HCT116 (cell line): ENCODE measurements around the gene SLC25A21. TPM values are rescaled to one million over a fixed set of nuclear protein-coding genes. Genes with fewer than 3 reads are reported as not detected.

Experiments
- ATAC-seq: fragments of 200-7000 bp; cut with Tn5 transposase; 2 replicates; pipeline ENCODE4 v1.9.1; 2020; ENCODE audit warnings: mild to moderate bottlenecking, moderate library complexity
- BruUV-seq: library from RNA; stranded (reverse); fragments of 400-500 nt; replicated peaks from 2 replicates; lab custom pipeline; 2021; lab: Mats Ljungman, UMichigan
- CTCF ChIA-PET: fragments of 300-600 bp; sonication (Branson Sonifier 250); formaldehyde crosslinking; loops from one replicate; lab custom pipeline; 2021; ENCODE audit warnings: antibody characterized with exemption; lab: Charles Lee
- POLR2A ChIA-PET: fragments of 300-600, 350-600 bp; sonication (Branson Sonifier 250); formaldehyde crosslinking; loops from one replicate; lab custom pipeline; 2021; ENCODE audit warnings: antibody characterized with exemption; lab: Charles Lee
- RAD21 ChIA-PET, 2 experiments: fragments of 300-600 bp; sonication (Branson Sonifier 250); formaldehyde crosslinking; loops; one replicate each; lab custom pipeline; 2023; ENCODE audit warnings: low total read pairs in 2 of 2; ENCODE audit not compliant: uncharacterized antibody in 2 of 2, unreplicated experiment in 2 of 2, low non-redundant PET in 1 of 2; lab: Charles Lee
- DNase-seq: peaks from one replicate; pipeline ENCODE4 v3.0.0-alpha.2; 2010; ENCODE audit warnings: low read depth, low spot score
- H2AFZ ChIP-seq: fragments of 200-600 bp; shearing (Covaris generic), sonication (generic); 2 replicates; pipeline ENCODE4 v1.6.1; 2017; ENCODE audit warnings: low read depth, mixed run types, mixed read lengths, antibody characterized with exemption, low read length; ENCODE audit not compliant: poor library complexity, severe bottlenecking
- H3K27ac ChIP-seq: 2 replicates; pipeline ENCODE4 v1.5.1; 2012; ENCODE audit warnings: low read depth, low read length
- H3K27me3 ChIP-seq: fragments of 200-600 bp; sonication (generic); 2 replicates; pipeline ENCODE4 v1.6.1; 2016; ENCODE audit warnings: mixed run types, low read length, mixed read lengths; ENCODE audit not compliant: insufficient read depth
- H3K36me3 ChIP-seq, 2 experiments: fragments of 200-500 bp in 1 of 2; fragments of 200-600 bp in 1 of 2; sonication (Bioruptor generic) in 1 of 2; sonication (generic) in 1 of 2; 2 replicates each; pipeline versions ENCODE4 v1.5.1 to v1.6.1; 2014 to 2016; ENCODE audit warnings: low read length in 2 of 2, inconsistent platforms in 1 of 2, mixed read lengths in 1 of 2, mixed run types in 1 of 2; ENCODE audit not compliant: insufficient read depth in 2 of 2, control insufficient read depth in 1 of 2
- H3K4me1 ChIP-seq, 2 experiments: fragments of 200-600 bp in 1 of 2; sonication (generic) in 1 of 2; 2 replicates each; pipeline versions ENCODE4 v1.5.1 to v1.6.1; 2012 to 2017; ENCODE audit warnings: low read length in 2 of 2, inconsistent platforms in 1 of 2, mild to moderate bottlenecking in 1 of 2, mixed read lengths in 1 of 2, mixed run types in 1 of 2, moderate library complexity in 1 of 2; ENCODE audit not compliant: insufficient read depth in 2 of 2, control insufficient read depth in 1 of 2
- H3K4me2 ChIP-seq: fragments of 200-600 bp; sonication (generic); 2 replicates; pipeline ENCODE4 v1.6.1; 2017; ENCODE audit warnings: mixed run types, low read length, mixed read lengths
- H3K4me3 ChIP-seq, 2 experiments: fragments of 200-600 bp in 1 of 2; sonication (generic) in 1 of 2; replicated peaks in 1 of 2; 2 replicates each; pipeline ENCODE4 v1.5.1; 2011 to 2016; ENCODE audit warnings: low read length in 2 of 2, control low read depth in 1 of 2, low read depth in 1 of 2, mild to moderate bottlenecking in 1 of 2, mixed read lengths in 1 of 2, mixed run types in 1 of 2
- H3K79me2 ChIP-seq: fragments of 200-600 bp; sonication (generic); 2 replicates; pipeline ENCODE4 v1.6.1; 2017; ENCODE audit warnings: mild to moderate bottlenecking, mixed run types, low read length, moderate library complexity, mixed read lengths; ENCODE audit not compliant: insufficient read depth
- H3K9ac ChIP-seq: fragments of 200-600 bp; sonication (generic); 2 replicates; pipeline ENCODE4 v1.6.1; 2016; ENCODE audit warnings: low read length, mixed read lengths
- H3K9me2 ChIP-seq: fragments of 200-600 bp; sonication (generic), shearing (Covaris generic); 2 replicates; pipeline ENCODE4 v1.6.1; 2017; ENCODE audit warnings: mixed run types, mild to moderate bottlenecking, moderate library complexity; ENCODE audit not compliant: insufficient read depth
- H3K9me3 ChIP-seq, 2 experiments: fragments of 200-500 bp in 1 of 2; fragments of 200-600 bp in 1 of 2; sonication (Bioruptor generic) in 1 of 2; sonication (generic) in 1 of 2; 2 replicates each; pipeline ENCODE4 v1.6.1; 2014 to 2017; ENCODE audit warnings: low read length in 2 of 2, mixed read lengths in 2 of 2, inconsistent platforms in 1 of 2, low read depth in 1 of 2, mild to moderate bottlenecking in 1 of 2, mixed run types in 1 of 2, moderate library complexity in 1 of 2; ENCODE audit not compliant: control insufficient read depth in 1 of 2, insufficient read depth in 1 of 2
- H4K20me1 ChIP-seq: fragments of 200-600 bp; sonication (generic), shearing (Covaris generic); 2 replicates; pipeline ENCODE4 v1.6.1; 2017; ENCODE audit warnings: mixed run types, mild to moderate bottlenecking, moderate library complexity; ENCODE audit not compliant: insufficient read depth
- FOSL1 ChIP-seq: IDR thresholded peaks from 2 replicates; pipeline ENCODE4 v1.6.1; 2012; ENCODE audit warnings: low read depth
- RAD21 ChIP-seq: IDR thresholded peaks from 2 replicates; pipeline ENCODE4 v1.6.1; 2012; ENCODE audit warnings: low read depth, mild to moderate bottlenecking
- intact Hi-C: fragments of 100-400 bp; cut with micrococcal nuclease; formaldehyde crosslinking; loops from 2 replicates; pipeline ENCODE4 v1.10.0; 2022
- total RNA-seq: library from RNA; stranded (reverse); gene quantifications from one replicate; pipeline ENCODE4 v1.2.1, GENCODE V29; 2021; ENCODE audit not compliant: unreplicated experiment
- TF ChIP-seq, protein P1 (sequence below): IDR thresholded peaks from 2 replicates; pipeline ENCODE4 v1.6.1; 2012
- TF ChIP-seq, protein P2 (sequence below): IDR thresholded peaks from 2 replicates; pipeline ENCODE4 v1.6.1; 2012
- TF ChIP-seq, protein P3 (sequence below): IDR thresholded peaks from 2 replicates; pipeline ENCODE4 v1.6.1; 2011; ENCODE audit warnings: mild to moderate bottlenecking, low read length, moderate library complexity; ENCODE audit not compliant: insufficient replicate concordance; ENCODE audit errors: extremely low read depth

Gene SLC25A21
- total RNA-seq, 1 experiment from 2014 or later, result 3.5 TPM

DNA sequence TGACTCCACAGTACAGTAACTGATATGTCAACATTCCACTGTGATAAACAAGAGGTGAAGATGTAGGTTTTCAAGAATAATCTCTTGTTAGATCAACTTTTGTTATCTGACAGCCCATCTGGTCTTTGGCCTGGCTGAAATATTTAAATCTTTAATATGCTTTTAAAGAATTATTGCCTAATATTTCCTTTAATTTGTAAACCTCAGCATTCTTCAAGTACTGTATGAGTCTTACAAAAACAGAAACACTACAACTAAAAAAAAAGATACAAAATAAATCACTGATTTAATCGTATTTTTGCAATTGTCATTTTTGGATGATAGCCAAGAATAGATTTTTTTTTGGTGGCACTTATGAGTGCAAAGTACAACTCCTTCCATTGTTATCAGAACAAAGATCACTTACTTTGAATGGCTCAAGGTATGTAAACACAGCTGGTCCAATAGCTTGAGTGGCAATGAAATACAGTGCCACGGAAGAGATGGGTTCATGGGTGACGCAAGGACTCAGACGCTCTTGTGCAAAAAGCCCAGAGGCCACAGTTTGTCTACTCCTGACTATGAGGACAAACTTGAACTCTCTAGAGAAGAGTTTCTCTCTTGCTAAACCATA, 401.3 kb downstream of the SLC25A21 start:
- RAD21 ChIA-PET, result no interaction called here

More for the DNA sequence above, 401.3 kb downstream of the SLC25A21 start:
- H3K9ac ChIP-seq, result no peak overlapping the region
- H3K79me2 ChIP-seq, result no peaks in the 10 kb centered on the region
- no peak overlapping the region for H3K4me2 ChIP-seq
- no peak overlapping the region for H3K4me3 ChIP-seq
- no peak for TF ChIP-seq FOSL1
- TF ChIP-seq, protein P1, sequence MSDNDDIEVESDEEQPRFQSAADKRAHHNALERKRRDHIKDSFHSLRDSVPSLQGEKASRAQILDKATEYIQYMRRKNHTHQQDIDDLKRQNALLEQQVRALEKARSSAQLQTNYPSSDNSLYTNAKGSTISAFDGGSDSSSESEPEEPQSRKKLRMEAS, result no peak
- TF ChIP-seq, protein P2, sequence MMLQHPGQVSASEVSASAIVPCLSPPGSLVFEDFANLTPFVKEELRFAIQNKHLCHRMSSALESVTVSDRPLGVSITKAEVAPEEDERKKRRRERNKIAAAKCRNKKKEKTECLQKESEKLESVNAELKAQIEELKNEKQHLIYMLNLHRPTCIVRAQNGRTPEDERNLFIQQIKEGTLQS, result no peak
- TF ChIP-seq, protein P3, sequence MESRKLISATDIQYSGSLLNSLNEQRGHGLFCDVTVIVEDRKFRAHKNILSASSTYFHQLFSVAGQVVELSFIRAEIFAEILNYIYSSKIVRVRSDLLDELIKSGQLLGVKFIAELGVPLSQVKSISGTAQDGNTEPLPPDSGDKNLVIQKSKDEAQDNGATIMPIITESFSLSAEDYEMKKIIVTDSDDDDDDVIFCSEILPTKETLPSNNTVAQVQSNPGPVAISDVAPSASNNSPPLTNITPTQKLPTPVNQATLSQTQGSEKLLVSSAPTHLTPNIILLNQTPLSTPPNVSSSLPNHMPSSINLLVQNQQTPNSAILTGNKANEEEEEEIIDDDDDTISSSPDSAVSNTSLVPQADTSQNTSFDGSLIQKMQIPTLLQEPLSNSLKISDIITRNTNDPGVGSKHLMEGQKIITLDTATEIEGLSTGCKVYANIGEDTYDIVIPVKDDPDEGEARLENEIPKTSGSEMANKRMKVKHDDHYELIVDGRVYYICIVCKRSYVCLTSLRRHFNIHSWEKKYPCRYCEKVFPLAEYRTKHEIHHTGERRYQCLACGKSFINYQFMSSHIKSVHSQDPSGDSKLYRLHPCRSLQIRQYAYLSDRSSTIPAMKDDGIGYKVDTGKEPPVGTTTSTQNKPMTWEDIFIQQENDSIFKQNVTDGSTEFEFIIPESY, result no peak
- no peak for TF ChIP-seq RAD21
- peaks cover 9 to 16% of the 10 kb centered on the region in 2 experiments; a peak in 3 of 4 replicates for H3K4me1 ChIP-seq
- no peak for DNase-seq
- H3K27ac ChIP-seq, result no peak overlapping the region
- no peak overlapping the region for H2AFZ ChIP-seq
- no peaks in the 10 kb centered on the region for H4K20me1 ChIP-seq
- no peaks in the 10 kb centered on the region for H3K9me3 ChIP-seq
- ChIA-PET CTCF (interaction anchor here (2.5 to 3.1 kb wide), 2 partner anchors 171 to 379 kb away, joined by 11 to 23 read pairs; no protein-coding TSS in a partner anchor), POLR2A (no interaction called here)
- H3K27me3 ChIP-seq, result no peaks in the 10 kb centered on the region
- intact Hi-C loops, result loop anchor here (5.0 kb wide), 2 partner anchors 171 to 461 kb away; no protein-coding TSS in a partner anchor
- H3K36me3 ChIP-seq, result no peaks in the 10 kb centered on the region
- no peaks in the 10 kb centered on the region for H3K9me2 ChIP-seq
- ATAC-seq, result no peak
- BruUV-seq, result no TSS peak
